ENCODE data around the gene LMF1. TPM values are rescaled to one million over a fixed set of nuclear protein-coding genes. Genes with fewer than 3 reads are reported as not detected.

The LMF1 gene
- total and polyA plus RNA-seq, 2 of the 8 experiments (the other 6 are each of a cell fraction or from before 2014, with no cell fraction given) = 3.5 to 9.1 TPM

- Histone ChIP-seq H2AK5ac (ENCODE audit: low read depth, low read length) (no peak overlapping the region), H2BK15ac (ENCODE audit: low read length) (no peak overlapping the region), H3K14ac (ENCODE audit: insufficient read length) (no peak overlapping the region), H4K8ac (ENCODE audit: extremely low read depth, insufficient read depth, low read length) (no peak overlapping the region), H3K9ac (replicated peaks in 1 of 4; ENCODE audit: extremely low read depth in 1 of 4, low read depth in 3 of 4, low read length in 3 of 4) (no peak overlapping the region), H4K5ac (ENCODE audit: insufficient read length, low read depth, low read length) (no peak overlapping the region), H3K9me3 (ENCODE audit: insufficient read depth in 2 of 2, low read depth in 1 of 2, low read length in 1 of 2) (no peaks in the 10 kb centered on the region), H3K36me3 (ENCODE audit: control insufficient read depth in 2 of 4, insufficient read depth in 4 of 4, low read length in 3 of 4) (no peaks in the 10 kb centered on the region; a peak in 1 of 8 replicates), H3K27me3 (replicated peaks in 1 of 4; ENCODE audit: control insufficient read depth in 3 of 4, extremely low read depth in 1 of 4, insufficient read depth in 3 of 4, low read length in 3 of 4) (peaks cover 29 to 53% (median 41%) of the 10 kb centered on the region in 4 experiments), H3K23ac (ENCODE audit: insufficient read length) (no peak overlapping the region), H3K79me2 (ENCODE audit: control insufficient read depth in 1 of 2, insufficient read depth in 2 of 2, low read length in 2 of 2) (no peaks in the 10 kb centered on the region), H2AFZ (ENCODE audit: low read length) (no peak overlapping the region), H3K4me3 (ENCODE audit: extremely low read depth in 1 of 4, insufficient read depth in 2 of 4, low read depth in 3 of 4, low read length in 4 of 4) (no peak overlapping the region), H3K56ac (replicated peaks; ENCODE audit: insufficient read length, low read depth, low read length) (no peak overlapping the region), H3K23me2 (ENCODE audit: low read depth, low read length) (peaks cover 10% of the 10 kb centered on the region; the same call in 1 of the 2 replicates), H3K18ac (ENCODE audit: extremely low read depth, low read length) (no peak overlapping the region), H4K20me1 (replicated peaks in 1 of 2; ENCODE audit: control insufficient read depth in 1 of 2, insufficient read depth in 2 of 2, low read length in 2 of 2) (peaks cover 3 to 11% of the 10 kb centered on the region in 2 experiments), H4K91ac (replicated peaks; ENCODE audit: insufficient read length, low read length) (no peak overlapping the region), H3K4me2 (ENCODE audit: insufficient read depth in 1 of 2, low read depth in 2 of 2, low read length in 2 of 2) (no peak overlapping the region; a peak in 1 of 4 replicates), H2BK5ac (ENCODE audit: low read depth, low read length) (no peak overlapping the region), H3K79me1 (ENCODE audit: low read depth, low read length) (no peaks in the 10 kb centered on the region), H2BK20ac (ENCODE audit: low read length) (no peak overlapping the region), H3K27ac (ENCODE audit: low read depth, low read length) (no peak overlapping the region), H2BK120ac (replicated peaks; ENCODE audit: low read depth, low read length) (no peak overlapping the region), H3K4ac (replicated peaks; ENCODE audit: insufficient read length, low read depth, low read length) (no peak overlapping the region), H3K4me1 (replicated peaks in 1 of 4; ENCODE audit: control insufficient read depth in 3 of 4, insufficient read depth in 4 of 4, low read length in 3 of 4) (peaks cover 0 to 16% (median 7%) of the 10 kb centered on the region in 4 experiments; a peak in 6 of 7 replicates), H2BK12ac (ENCODE audit: low read depth, low read length) (no peak overlapping the region)
- POLR2A ChIA-PET (ENCODE audit: partially characterized antibody) = no interaction called here
- CTCF ChIA-PET (ENCODE audit: partially characterized antibody) = no interaction called here
- FAIRE-seq (no peak), DNase-seq (ENCODE audit: low read depth in 1 of 2, low spot score in 2 of 2) (no peak)
- 87% methylated on average over 10 of the region's 14 CpGs; no CpG with 5 or more reads in 1 of the 2 experiments for WGBS, 2 experiments (ENCODE audit: extremely low coverage in 1 of 2, insufficient coverage in 1 of 2, insufficient read length in 1 of 2, insufficient replicate concordance in 2 of 2, low coverage in 1 of 2, low lambda C conversion rate in 2 of 2, missing lambda C conversion rate in 1 of 2)
- no peak for TF ChIP-seq EP300 (IDR thresholded peaks at IDR 0.05; ENCODE audit: borderline replicate concordance in 1 of 2, low read depth in 2 of 2, low read length in 2 of 2)
- TF ChIP-seq BACH1 (IDR thresholded peaks at IDR 0.05; ENCODE audit: low read length) = no peak
- TF ChIP-seq CBX8 (IDR thresholded peaks at IDR 0.05; ENCODE audit: borderline replicate concordance, low read depth, low read length) = no peak
- TF ChIP-seq NRF1 (IDR thresholded peaks at IDR 0.05; ENCODE audit: low read depth, low read length) = no peak
- TF ChIP-seq KDM5A (IDR thresholded peaks at IDR 0.05; ENCODE audit: low read length) = no peak
- TF ChIP-seq KDM4A (IDR thresholded peaks at IDR 0.05; ENCODE audit: low read depth, low read length, severe bottlenecking) = no peak
- no peak for TF ChIP-seq JUN (IDR thresholded peaks at IDR 0.05; ENCODE audit: low read depth, low read length)
- no peak for TF ChIP-seq KDM1A (IDR thresholded peaks at IDR 0.05; ENCODE audit: borderline replicate concordance, low read length)
- TF ChIP-seq RAD21 (IDR thresholded peaks at IDR 0.05 in 1 of 2, conservative IDR thresholded peaks at IDR 0.05 in 1 of 2; ENCODE audit: low read depth in 2 of 2, low read length in 2 of 2) = no peak
- no peak for TF ChIP-seq TAF7 (optimal IDR thresholded peaks at IDR 0.05; ENCODE audit: borderline replicate concordance, low read depth, low read length)
- TF ChIP-seq TCF12 (IDR thresholded peaks at IDR 0.05; ENCODE audit: low read depth, low read length) = no peak
- TF ChIP-seq SIRT6 (IDR thresholded peaks at IDR 0.05; ENCODE audit: low read length) = no peak
- TF ChIP-seq SIX5 (IDR thresholded peaks at IDR 0.05; ENCODE audit: low read depth, low read length) = no peak
- TF ChIP-seq SP2 (IDR thresholded peaks at IDR 0.05; ENCODE audit: low read length) = no peak
- no peak for TF ChIP-seq BRCA1 (IDR thresholded peaks at IDR 0.05; ENCODE audit: low read depth, low read length)
Observed at GRCh38 chr16:979147-979546, 8.4 kb upstream of the LMF1 start.

Data from H1 (cell line).